ENCODE results near the gene CCKAR.

DNA sequence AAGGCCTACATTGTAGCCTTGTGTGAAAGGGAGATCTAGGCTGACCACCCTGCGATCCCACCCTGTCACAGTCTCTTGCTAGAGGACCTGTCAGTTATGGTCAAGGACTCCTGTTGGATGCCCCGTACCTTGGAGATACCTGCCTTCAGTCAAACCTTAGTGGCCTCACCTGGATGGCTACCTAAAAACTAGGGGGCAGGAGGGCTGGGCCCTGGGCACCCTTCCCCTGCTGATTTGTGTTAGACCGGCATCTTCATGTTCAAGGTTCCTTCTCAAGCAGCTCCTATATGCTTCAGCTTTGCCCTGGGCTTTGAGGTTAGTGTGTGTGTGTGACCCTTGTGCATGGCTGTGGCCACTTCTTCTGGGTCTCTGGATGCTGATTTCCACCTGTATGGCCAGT is 35.3 kb downstream of the CCKAR start:
- TF ChIP-seq EP300 (IDR thresholded peaks at IDR 0.05) = no peak
- no peak for TF ChIP-seq POLR2A (IDR thresholded peaks at IDR 0.05; ENCODE audit: low read depth)
- TF ChIP-seq, protein P1, sequence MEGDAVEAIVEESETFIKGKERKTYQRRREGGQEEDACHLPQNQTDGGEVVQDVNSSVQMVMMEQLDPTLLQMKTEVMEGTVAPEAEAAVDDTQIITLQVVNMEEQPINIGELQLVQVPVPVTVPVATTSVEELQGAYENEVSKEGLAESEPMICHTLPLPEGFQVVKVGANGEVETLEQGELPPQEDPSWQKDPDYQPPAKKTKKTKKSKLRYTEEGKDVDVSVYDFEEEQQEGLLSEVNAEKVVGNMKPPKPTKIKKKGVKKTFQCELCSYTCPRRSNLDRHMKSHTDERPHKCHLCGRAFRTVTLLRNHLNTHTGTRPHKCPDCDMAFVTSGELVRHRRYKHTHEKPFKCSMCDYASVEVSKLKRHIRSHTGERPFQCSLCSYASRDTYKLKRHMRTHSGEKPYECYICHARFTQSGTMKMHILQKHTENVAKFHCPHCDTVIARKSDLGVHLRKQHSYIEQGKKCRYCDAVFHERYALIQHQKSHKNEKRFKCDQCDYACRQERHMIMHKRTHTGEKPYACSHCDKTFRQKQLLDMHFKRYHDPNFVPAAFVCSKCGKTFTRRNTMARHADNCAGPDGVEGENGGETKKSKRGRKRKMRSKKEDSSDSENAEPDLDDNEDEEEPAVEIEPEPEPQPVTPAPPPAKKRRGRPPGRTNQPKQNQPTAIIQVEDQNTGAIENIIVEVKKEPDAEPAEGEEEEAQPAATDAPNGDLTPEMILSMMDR (IDR thresholded peaks at IDR 0.05) = no peak
- no peak for TF ChIP-seq POLR2AphosphoS5 (IDR thresholded peaks at IDR 0.05)

Measured in esophagus muscularis mucosa (tissue), 4 donors.